ENCODE data around the gene FOXP1. TPM values are rescaled to one million over a fixed set of nuclear protein-coding genes. Genes with fewer than 3 reads are reported as not detected.

Gene FOXP1
- total and polyA plus RNA-seq, 2 of the 13 experiments (the other 11 are each of a cell fraction or from before 2014, with no cell fraction given): 40.4 to 59.0 TPM

- TF ChIP-seq ZNF44 (CRISPR knock-in tag; IDR thresholded peaks at IDR 0.05): no peak
- peak; percentile 34; the same call in 1 of the 2 replicates for TF ChIP-seq KMT2A (CRISPR knock-in tag; IDR thresholded peaks at IDR 0.05)
- no peak for TF ChIP-seq FOXA1 (IDR thresholded peaks at IDR 0.05)
- peak; percentile 42 for TF ChIP-seq FOXA1 (CRISPR knock-in tag; IDR thresholded peaks at IDR 0.05)
- TF ChIP-seq GATAD2A (CRISPR knock-in tag; IDR thresholded peaks at IDR 0.05): peak; percentile 48; the same call in 1 of the 2 replicates
- peak in 1 of 2 experiments; percentile 40; a peak in 2 of 4 replicates for TF ChIP-seq EP300 (IDR thresholded peaks at IDR 0.05; ENCODE audit: low read depth in 2 of 2, low read length in 2 of 2)
- no peak for TF ChIP-seq EP300 (CRISPR knock-in tag; IDR thresholded peaks at IDR 0.05; ENCODE audit: borderline replicate concordance)
- TF ChIP-seq ZNF652 (CRISPR knock-in tag; IDR thresholded peaks at IDR 0.05; ENCODE audit: borderline replicate concordance, low read depth): peak; percentile 96
- peak; percentile 69; the same call in 1 of the 2 replicates for TF ChIP-seq SNAPC4 (CRISPR knock-in tag; IDR thresholded peaks at IDR 0.05)
- 0 out of 2 replicates have a peak, but pooled peaks have one; percentile 31 for TF ChIP-seq YEATS4 (CRISPR knock-in tag; IDR thresholded peaks at IDR 0.05; ENCODE audit: borderline replicate concordance)
- 0 out of 2 replicates have a peak, but pooled peaks have one; percentile 6 for TF ChIP-seq RARA (CRISPR knock-in tag; IDR thresholded peaks at IDR 0.05)
- no peak for TF ChIP-seq ZNF687 (CRISPR knock-in tag; IDR thresholded peaks at IDR 0.05)
- TF ChIP-seq ZNF576 (CRISPR knock-in tag; IDR thresholded peaks at IDR 0.05): no peak
- 0 out of 2 replicates have a peak, but pooled peaks have one; percentile 12 for TF ChIP-seq KMT2B (CRISPR knock-in tag; IDR thresholded peaks at IDR 0.05)
- TF ChIP-seq ZNF17 (CRISPR knock-in tag; IDR thresholded peaks at IDR 0.05): no peak
- peak; percentile 68 for TF ChIP-seq BCL6 (CRISPR knock-in tag; IDR thresholded peaks at IDR 0.05)
- peak; percentile 43; the same call in 1 of the 2 replicates for TF ChIP-seq PAXIP1 (CRISPR knock-in tag; conservative IDR thresholded peaks at IDR 0.05)
- TF ChIP-seq ZNF777 (CRISPR knock-in tag; IDR thresholded peaks at IDR 0.05): 0 out of 2 replicates have a peak, but pooled peaks have one; percentile 19
Measured at GRCh38 chr3:71063773-71064290, 519.7 kb downstream of the FOXP1 start (continued).
